Psoas muscle (tissue), 8 donors: ENCODE results near the gene MYBPC2. TPM values are rescaled to one million over a fixed set of nuclear protein-coding genes. Genes with fewer than 3 reads are reported as not detected.
A peak's percentile ranks its signal among the peaks of the same experiment; 100 is the strongest.

ENCODE experiments used
- ATAC-seq, 4 donors: fragments of 200-7000 bp; cut with Tn5 transposase; one replicate each; pipeline ENCODE4 v1.9.1; 2020; ENCODE audit warnings: moderate library complexity in 3 of 4, mild to moderate bottlenecking in 2 of 4
- DNase-seq, 2 donors: peaks; one replicate each; pipeline ENCODE4 v3.0.0-alpha.2; 2020
- H3K27ac ChIP-seq: fragments of 200-600 bp; one replicate; pipeline ENCODE4 v1.8.0; 2022
- H3K27me3 ChIP-seq, 3 donors: fragments of 200-600 bp in 1 of 3; one replicate each; pipeline versions ENCODE4 v1.6.1 to v1.8.0; 2013 to 2022; ENCODE audit warnings: low read length in 2 of 3, mild to moderate bottlenecking in 2 of 3, moderate library complexity in 1 of 3; ENCODE audit not compliant: insufficient read depth in 3 of 3
- H3K36me3 ChIP-seq, 2 donors: fragments of 200-600 bp in 1 of 2; one replicate each; pipeline versions ENCODE4 v1.6.1 to v1.8.0; 2013 to 2022; ENCODE audit warnings: low read depth in 1 of 2, mild to moderate bottlenecking in 1 of 2, moderate library complexity in 1 of 2; ENCODE audit not compliant: insufficient read depth in 1 of 2
- H3K4me1 ChIP-seq: fragments of 200-600 bp; one replicate; pipeline ENCODE4 v1.8.0; 2022
- H3K4me3 ChIP-seq: fragments of 200-600 bp; one replicate; pipeline ENCODE4 v1.8.0; 2022; ENCODE audit warnings: mild to moderate bottlenecking
- H3K9me3 ChIP-seq: fragments of 200-600 bp; one replicate; pipeline ENCODE4 v1.8.0; 2022
- WGBS, 3 donors: extraction: QIAGEN DNeasy Blood & Tissue Kit; methylation state at CpG; one replicate each; pipeline versions ENCODE4 v1.1.6 to v1.1.7; 2013; 5-methylcytosine and 5-hydroxymethylcytosine counted together
- intact Hi-C, 2 donors: fragments of 100-400 bp; cut with DNase I; formaldehyde crosslinking; loops; one replicate each; pipeline versions ENCODE4 v1.11.0 to v1.14.2; 2022
- polyA plus RNA-seq, 3 donors: library from polyadenylated mRNA; stranded (reverse); fragments of 200-250 nt; gene quantifications; one replicate each; pipeline ENCODE4 v1.2.3, GENCODE V29; 2013
- total RNA-seq, 4 donors: library from RNA; stranded (reverse); fragmentation: NEBNext Ultra II Directional in 2 of 4; extraction: Animal tissue kit (Norgen Biotek cat#: 25700) in 2 of 4; gene quantifications; one replicate each; pipeline versions ENCODE4 v1.2.1 to v1.2.4, GENCODE V29; 2021 to 2023
- TF ChIP-seq, protein P1 (sequence below): fragments of 200-600 bp; IDR thresholded peaks from one replicate; pipeline ENCODE4 v1.8.0; 2022; ENCODE audit warnings: antibody characterized with exemption
- donor health status: healthy with polysubstance abuse.
- donor health status: DM: no; HTN: no; CAD: no; lungs with moderate emphysema.
- donor health status: Bipolar disorder and iron deficiency.
- donor health status: healthy.
- donor health status: DM: yes; HTN: yes; CAD: no.
- donor health status: DM: no; HTN: no; CAD: no.
- donor health status: DM: no; HTN: no; CAD: no.
- donor health status: DM: yes; HTN: yes; CAD: no.

The MYBPC2 gene
- total and polyA plus RNA-seq, 7 donors: 65.8 to 1,898 (median 1,123) TPM

DNA sequence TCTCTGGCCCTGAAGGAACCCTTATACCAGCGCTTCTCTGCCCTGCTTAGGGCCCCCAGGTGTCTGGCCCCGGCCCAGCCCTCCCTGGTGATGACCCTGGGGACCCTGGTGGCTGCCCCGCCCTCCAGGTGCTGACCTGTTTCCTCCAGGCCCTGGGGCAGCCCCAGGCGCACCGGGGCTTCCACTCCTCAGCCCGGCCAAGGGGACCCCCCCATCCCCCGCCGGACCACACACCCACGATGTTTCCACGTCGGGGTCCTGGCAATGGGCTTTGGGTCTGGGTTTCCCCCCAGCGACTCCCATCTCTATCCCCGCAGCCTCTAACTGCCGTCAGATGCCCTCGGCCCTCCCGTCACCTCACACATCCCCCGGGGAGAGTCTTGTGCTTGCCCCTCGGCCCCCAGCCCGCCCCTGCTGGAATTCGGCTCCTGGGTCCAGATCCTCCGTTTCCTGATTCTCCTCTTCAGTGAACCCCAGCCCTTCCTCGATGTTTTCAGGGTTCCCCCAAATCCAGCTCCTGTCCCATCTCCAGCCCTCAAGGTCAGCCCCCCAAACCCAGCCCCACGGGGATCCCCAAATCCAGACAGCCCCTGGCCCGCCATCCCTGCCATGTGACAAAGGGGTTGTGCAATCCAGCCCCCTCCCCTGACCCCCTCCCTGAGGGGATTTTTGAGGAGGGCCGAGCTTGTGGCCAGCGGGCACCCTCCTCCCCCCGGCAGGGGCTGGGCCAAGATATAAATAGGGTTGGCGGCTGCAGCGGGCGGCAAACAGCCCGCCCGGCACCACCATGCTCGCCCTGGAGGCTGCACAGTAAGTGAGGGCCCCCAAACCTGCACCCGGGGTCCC, 14.3 kb upstream of the MYBPC2 start, which contains the start of gene SPIB:
Gene SPIB (plus strand): TSS at position 763 of the 846 bp plus-strand sequence. CDS start 25 bp downstream, at position 788.
- H3K27ac ChIP-seq: no peak within 1 kb of the TSS
- H3K36me3 ChIP-seq: no peaks in the 10 kb centered on the region
- WGBS, 3 donors: 22 to 25% (median 24%) methylated on average over 24 to 34 of the region's 34 CpGs
- ATAC-seq (peak in 3 of 4 donors; percentile 59 to 74 (median 67)), DNase-seq (peak in 1 of 2 donors; percentile 48)
- H3K27me3 ChIP-seq: peaks cover 0 to 24% (median 9%) of the 10 kb centered on the region in 3 donors
- no peaks in the 10 kb centered on the region for H3K9me3 ChIP-seq
- intact Hi-C loops: no loop called here
- H3K4me3 ChIP-seq: peak within 1 kb of the TSS; percentile 44
- H3K4me1 ChIP-seq: peaks cover 7% of the 10 kb centered on the region
- TF ChIP-seq, protein P1, sequence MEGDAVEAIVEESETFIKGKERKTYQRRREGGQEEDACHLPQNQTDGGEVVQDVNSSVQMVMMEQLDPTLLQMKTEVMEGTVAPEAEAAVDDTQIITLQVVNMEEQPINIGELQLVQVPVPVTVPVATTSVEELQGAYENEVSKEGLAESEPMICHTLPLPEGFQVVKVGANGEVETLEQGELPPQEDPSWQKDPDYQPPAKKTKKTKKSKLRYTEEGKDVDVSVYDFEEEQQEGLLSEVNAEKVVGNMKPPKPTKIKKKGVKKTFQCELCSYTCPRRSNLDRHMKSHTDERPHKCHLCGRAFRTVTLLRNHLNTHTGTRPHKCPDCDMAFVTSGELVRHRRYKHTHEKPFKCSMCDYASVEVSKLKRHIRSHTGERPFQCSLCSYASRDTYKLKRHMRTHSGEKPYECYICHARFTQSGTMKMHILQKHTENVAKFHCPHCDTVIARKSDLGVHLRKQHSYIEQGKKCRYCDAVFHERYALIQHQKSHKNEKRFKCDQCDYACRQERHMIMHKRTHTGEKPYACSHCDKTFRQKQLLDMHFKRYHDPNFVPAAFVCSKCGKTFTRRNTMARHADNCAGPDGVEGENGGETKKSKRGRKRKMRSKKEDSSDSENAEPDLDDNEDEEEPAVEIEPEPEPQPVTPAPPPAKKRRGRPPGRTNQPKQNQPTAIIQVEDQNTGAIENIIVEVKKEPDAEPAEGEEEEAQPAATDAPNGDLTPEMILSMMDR: no peak

DNA sequence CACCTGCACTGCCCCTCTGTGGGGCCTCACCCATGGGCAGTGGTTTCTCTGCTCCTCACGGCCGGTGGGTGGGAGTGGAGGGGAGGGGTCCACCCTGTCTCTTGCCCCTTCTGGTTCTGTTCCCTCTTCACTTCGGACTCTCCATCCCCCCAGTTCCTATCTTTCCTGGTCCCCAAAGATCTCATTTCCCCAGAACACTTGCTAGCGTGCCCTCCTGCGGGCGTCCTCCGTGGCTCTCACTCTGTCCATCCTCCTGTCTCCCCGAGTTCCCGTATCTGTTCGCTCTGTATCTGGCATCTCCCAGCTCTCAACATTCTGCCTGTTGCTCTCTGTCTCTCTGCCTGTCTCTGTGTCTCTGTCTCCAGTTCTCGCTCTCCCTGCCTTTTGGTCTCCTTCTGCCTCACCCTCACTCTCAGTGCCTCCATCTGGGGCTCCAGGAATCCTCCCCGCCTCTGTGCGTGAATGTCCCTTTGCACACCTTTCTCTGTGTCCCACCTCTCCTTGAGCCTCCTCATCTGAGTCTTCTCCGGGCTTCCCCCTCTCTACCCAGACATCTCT, 13.6 kb upstream of the MYBPC2 start:
- no peak for DNase-seq
- TF ChIP-seq, protein P1: no peak
- intact Hi-C loops: no loop called here
- Histone ChIP-seq H3K4me1 (peaks cover 7% of the 10 kb centered on the region), H3K4me3 (peak overlapping the region; percentile 44), H3K36me3 (no peaks in the 10 kb centered on the region), H3K9me3 (no peaks in the 10 kb centered on the region), H3K27me3 (peaks cover 0 to 24% (median 9%) of the 10 kb centered on the region in 3 donors), H3K27ac (no peak overlapping the region)
- ATAC-seq: no peak
- 8 to 19% (median 11%) methylated on average over 14 of the region's 14 CpGs for WGBS, 3 donors

DNA sequence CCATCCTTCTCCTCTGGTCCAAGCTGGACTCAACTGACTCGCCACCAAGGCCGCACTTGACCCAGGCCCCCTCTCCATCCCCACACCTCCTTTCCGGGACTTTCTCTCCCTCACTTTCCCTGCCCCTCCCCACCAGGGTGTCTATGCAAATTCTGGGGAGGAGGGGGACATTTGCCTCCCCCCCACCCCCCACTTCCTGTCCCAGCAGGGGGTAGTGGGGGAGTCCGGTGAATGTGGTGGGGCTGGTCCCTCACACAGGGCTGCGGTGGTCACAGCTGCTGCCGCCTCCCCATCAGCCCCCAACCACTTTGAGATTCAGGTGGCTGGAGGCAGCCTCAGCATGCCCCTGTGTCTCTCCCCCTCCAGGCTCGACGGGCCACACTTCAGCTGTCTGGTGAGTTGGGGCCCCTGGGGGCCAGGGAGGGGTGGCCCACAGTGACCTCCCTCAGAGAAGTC, 13.1 kb upstream of the MYBPC2 start:
- TF ChIP-seq, protein P1: no peak
- WGBS, 3 donors: 26 to 37% (median 26%) methylated on average over 6 to 8 of the region's 8 CpGs
- Histone ChIP-seq H3K4me3 (no peak overlapping the region), H3K4me1 (peaks cover 7% of the 10 kb centered on the region), H3K27ac (no peak overlapping the region), H3K9me3 (no peaks in the 10 kb centered on the region), H3K36me3 (no peaks in the 10 kb centered on the region), H3K27me3 (peaks cover 0 to 24% (median 9%) of the 10 kb centered on the region in 3 donors)
- DNase-seq (peak in 1 of 2 donors; percentile 46), ATAC-seq (no peak)
- intact Hi-C loops: no loop called here

DNA sequence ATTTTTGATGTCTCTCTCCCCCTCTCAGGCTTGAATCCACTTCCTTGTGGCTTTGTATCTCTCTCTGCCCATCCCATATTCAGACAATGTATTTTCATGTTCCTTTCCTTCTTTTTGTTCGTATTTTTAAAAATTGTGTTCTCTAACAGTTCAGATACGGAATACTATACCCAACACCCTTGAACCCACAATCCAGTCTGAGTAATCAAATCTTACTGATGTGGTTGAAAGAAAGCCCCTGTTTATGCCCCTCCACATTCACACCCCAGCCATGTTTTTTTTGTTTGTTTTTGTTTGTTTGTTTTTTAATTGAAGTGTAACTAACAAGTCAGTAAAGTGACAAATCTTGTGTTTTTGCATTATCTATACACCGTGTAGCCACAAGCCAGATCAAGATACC, 12.6 kb upstream of the MYBPC2 start:
- no peak for ATAC-seq
- Histone ChIP-seq H3K27ac (no peak overlapping the region), H3K36me3 (no peaks in the 10 kb centered on the region), H3K27me3 (peaks cover 0 to 24% (median 9%) of the 10 kb centered on the region in 3 donors), H3K9me3 (no peaks in the 10 kb centered on the region), H3K4me1 (peaks cover 7% of the 10 kb centered on the region), H3K4me3 (no peak overlapping the region)
- no peak for DNase-seq
- TF ChIP-seq, protein P1: no peak
- 44 to 60% (median 47%) methylated on average over 3 of the region's 3 CpGs for WGBS, 3 donors
- intact Hi-C loops: no loop called here
